ENCODE measurements around the gene RAB31.
"Not testable (repeated sequence)": the region's sequence is repeated elsewhere in the genome, so short reads cannot be mapped to it uniquely, and the experiment has no call there.

RAB31 gene

GRCh38 chr18:9846162-9846925, 138.2 kb downstream of the RAB31 start:
- DNase-seq: no peak

GRCh38 chr18:9848170-9848879, 140.2 kb downstream of the RAB31 start:
- DNase-seq: no peak

- no peak for DNase-seq
Measured at GRCh38 chr18:9849407-9850283, 141.5 kb downstream of the RAB31 start.

GRCh38 chr18:9850309-9850708, 142.2 kb downstream of the RAB31 start:
- DNase-seq: no peak

GRCh38 chr18:9851511-9851910, 143.4 kb downstream of the RAB31 start:
- no peak for DNase-seq

- no peak for DNase-seq
Measured at GRCh38 chr18:9852266-9853081, 144.4 kb downstream of the RAB31 start.

GRCh38 chr18:9854801-9855676, 146.9 kb downstream of the RAB31 start:
- DNase-seq: no peak

GRCh38 chr18:9855681-9856080, 147.6 kb downstream of the RAB31 start:
- no peak for DNase-seq

GRCh38 chr18:9856092-9856491, 148.0 kb downstream of the RAB31 start:
- no peak for DNase-seq

- DNase-seq: not testable (repeated sequence)
Measured at GRCh38 chr18:9857479-9857998, 149.4 kb downstream of the RAB31 start.

GRCh38 chr18:9858642-9859041, 150.5 kb downstream of the RAB31 start:
- DNase-seq: no peak

GRCh38 chr18:9859232-9859631, 151.1 kb downstream of the RAB31 start:
- no peak for DNase-seq

- peak; percentile 3 for DNase-seq
Measured at GRCh38 chr18:9860682-9861081, 152.6 kb downstream of the RAB31 start.

GRCh38 chr18:9861157-9861556, 153.1 kb downstream of the RAB31 start:
- no peak for DNase-seq

- no peak for DNase-seq
Measured at GRCh38 chr18:9861933-9862332, 153.8 kb downstream of the RAB31 start.

- no peak for DNase-seq
Measured at GRCh38 chr18:9862686-9863085, 154.6 kb downstream of the RAB31 start.

- DNase-seq: no peak
Measured at GRCh38 chr18:9863282-9863681, 155.2 kb downstream of the RAB31 start.

- no peak for DNase-seq
Measured at GRCh38 chr18:9865764-9866490, 157.8 kb downstream of the RAB31 start.

- DNase-seq: no peak
Measured at GRCh38 chr18:9866627-9867026, 158.5 kb downstream of the RAB31 start.

- no peak for DNase-seq
Measured at GRCh38 chr18:9867071-9867594, 159.0 kb downstream of the RAB31 start.

Data from NCI-H510A treated with DMSO at 0.1 percent for 48 hours (cell line).